SK-N-MC (cell line): ENCODE data around the gene WDR17.

Source experiments
- DNase-seq: peaks from one replicate; pipeline ENCODE4 v3.0.0-alpha.2; 2011; ENCODE audit warnings: low read depth, low spot score
- H3K27ac ChIP-seq: fragments of 200-600 bp; sonication (generic); 2 replicates; pipeline ENCODE4 v1.5.1; 2016; ENCODE audit warnings: mixed run types
- H3K36me3 ChIP-seq: fragments of 200-600 bp; sonication (generic); 2 replicates; pipeline ENCODE4 v1.6.1; 2017; ENCODE audit warnings: antibody characterized with exemption, low read length, mixed read lengths; ENCODE audit not compliant: insufficient read depth
- H3K4me3 ChIP-seq: fragments of 200-600 bp; sonication (generic); 2 replicates; pipeline ENCODE4 v1.5.1; 2016
- H3K9ac ChIP-seq: fragments of 200-600 bp; sonication (generic); 2 replicates; pipeline ENCODE4 v1.8.0; 2017; ENCODE audit warnings: mixed run types, mixed read lengths; ENCODE audit not compliant: insufficient read length
- H3K9me3 ChIP-seq: fragments of 200-600 bp; sonication (generic); 2 replicates; pipeline ENCODE4 v1.6.1; 2017; ENCODE audit warnings: low read depth, mild to moderate bottlenecking, antibody characterized with exemption, low read length, moderate library complexity, mixed read lengths
- EZH2 ChIP-seq: fragments of 200-600 bp; sonication (generic); IDR thresholded peaks from one replicate; pipeline ENCODE4 v1.6.1; 2017; ENCODE audit warnings: antibody characterized with exemption
- FOXP2 ChIP-seq: optimal IDR thresholded peaks from 2 replicates; pipeline ENCODE3; 2011; ENCODE audit warnings: mild to moderate bottlenecking, moderate library complexity; ENCODE audit not compliant: insufficient read depth; ENCODE audit errors: extremely low read length, control extremely low read depth
- POLR2AphosphoS5 ChIP-seq: IDR thresholded peaks from 2 replicates; pipeline ENCODE4 v1.6.1; 2012; ENCODE audit warnings: mild to moderate bottlenecking, low read depth, low read length, borderline replicate concordance

Gene WDR17

GRCh38 chr4:176066757-176067156 is 1.1 kb downstream of the WDR17 start:
- Histone ChIP-seq H3K27ac (no peak overlapping the region), H3K4me3 (peak overlapping the region; percentile 37; the same call in 1 of the 2 replicates), H3K9me3 (no peaks in the 10 kb centered on the region), H3K9ac (peak overlapping the region; percentile 15), H3K36me3 (no peaks in the 10 kb centered on the region)
- TF ChIP-seq POLR2AphosphoS5 (no peak), FOXP2 (no peak), EZH2 (no peak)
- DNase-seq = no peak

- Histone ChIP-seq H3K9me3 (no peaks in the 10 kb centered on the region), H3K27ac (no peak overlapping the region), H3K9ac (no peak overlapping the region), H3K36me3 (no peaks in the 10 kb centered on the region), H3K4me3 (no peak overlapping the region)
- no peak for DNase-seq
- TF ChIP-seq FOXP2 = no peak
- no peak for TF ChIP-seq POLR2AphosphoS5
- no peak for TF ChIP-seq EZH2
These were observed 11.9 kb downstream of the WDR17 start for GRCh38 chr4:176077561-176077960.

- Histone ChIP-seq H3K36me3 (no peaks in the 10 kb centered on the region), H3K9ac (no peak overlapping the region), H3K27ac (peak overlapping the region; percentile 17; the same call in 1 of the 2 replicates), H3K9me3 (no peaks in the 10 kb centered on the region), H3K4me3 (no peak overlapping the region)
- TF ChIP-seq EZH2 = no peak
- no peak for TF ChIP-seq POLR2AphosphoS5
- TF ChIP-seq FOXP2 = no peak
- DNase-seq = no peak
These were observed 19.1 kb downstream of the WDR17 start for GRCh38 chr4:176084769-176085168.

- DNase-seq = no peak
- Histone ChIP-seq H3K36me3 (no peaks in the 10 kb centered on the region), H3K9ac (no peak overlapping the region), H3K9me3 (no peaks in the 10 kb centered on the region), H3K4me3 (no peak overlapping the region), H3K27ac (no peak overlapping the region)
- no peak for TF ChIP-seq FOXP2
- no peak for TF ChIP-seq POLR2AphosphoS5
- no peak for TF ChIP-seq EZH2
These were observed 24.5 kb downstream of the WDR17 start for GRCh38 chr4:176090115-176090514.

- Histone ChIP-seq H3K9ac (no peak overlapping the region), H3K27ac (no peak overlapping the region), H3K4me3 (no peak overlapping the region), H3K9me3 (no peaks in the 10 kb centered on the region; the same call in 1 of the 2 replicates), H3K36me3 (no peaks in the 10 kb centered on the region)
- DNase-seq = no peak
- no peak for TF ChIP-seq FOXP2
- TF ChIP-seq EZH2 = no peak
- no peak for TF ChIP-seq POLR2AphosphoS5
These were observed 33.7 kb downstream of the WDR17 start for GRCh38 chr4:176099314-176099713.

GRCh38 chr4:176102414-176103063 is 36.9 kb downstream of the WDR17 start:
- no peak for DNase-seq
- Histone ChIP-seq H3K27ac (no peak overlapping the region), H3K9me3 (no peaks in the 10 kb centered on the region; the same call in 1 of the 2 replicates), H3K9ac (no peak overlapping the region), H3K4me3 (no peak overlapping the region), H3K36me3 (no peaks in the 10 kb centered on the region)
- TF ChIP-seq EZH2 = no peak
- no peak for TF ChIP-seq FOXP2
- TF ChIP-seq POLR2AphosphoS5 = no peak

- no peak for DNase-seq
- no peaks in the 10 kb centered on the region for H3K9me3 ChIP-seq
- no peaks in the 10 kb centered on the region for H3K36me3 ChIP-seq
- H3K9ac ChIP-seq = no peak overlapping the region
- H3K27ac ChIP-seq = no peak overlapping the region
- no peak overlapping the region for H3K4me3 ChIP-seq
- TF ChIP-seq POLR2AphosphoS5 = no peak
- no peak for TF ChIP-seq FOXP2
- no peak for TF ChIP-seq EZH2
These were observed 42.1 kb downstream of the WDR17 start for GRCh38 chr4:176107695-176108094.

- DNase-seq = no peak
- no peaks in the 10 kb centered on the region for H3K9me3 ChIP-seq
- H3K27ac ChIP-seq = no peak overlapping the region
- no peaks in the 10 kb centered on the region for H3K36me3 ChIP-seq
- no peak overlapping the region for H3K9ac ChIP-seq
- TF ChIP-seq FOXP2 (no peak), EZH2 (no peak), POLR2AphosphoS5 (no peak)
- H3K4me3 ChIP-seq = no peak overlapping the region
These were observed 58.2 kb downstream of the WDR17 start for GRCh38 chr4:176123710-176124407.
